Subcutaneous abdominal adipose tissue (tissue), 5 donors: ENCODE measurements around the gene ADGRD1.
"Not testable (repeated sequence)": the region's sequence is repeated elsewhere in the genome, so short reads cannot be mapped to it uniquely, and the experiment has no call there.

ENCODE experiments used
- H3K27ac ChIP-seq: one replicate; pipeline ENCODE4 v1.7.0; 2013; ENCODE audit warnings: low read depth, mild to moderate bottlenecking, inconsistent platforms, low read length, moderate library complexity
- H3K27me3 ChIP-seq, 5 donors: one replicate each; pipeline ENCODE4 v1.7.0; 2013; ENCODE audit warnings: low read length in 5 of 5, inconsistent platforms in 1 of 5; ENCODE audit not compliant: control insufficient read depth in 5 of 5, insufficient read depth in 4 of 5
- H3K36me3 ChIP-seq, 5 donors: one replicate each; pipeline ENCODE4 v1.7.0; 2013; ENCODE audit warnings: low read length in 5 of 5; ENCODE audit not compliant: control insufficient read depth in 5 of 5, insufficient read depth in 5 of 5
- H3K4me1 ChIP-seq, 5 donors: one replicate each; pipeline ENCODE4 v1.7.0; 2013; ENCODE audit warnings: low read length in 5 of 5, mild to moderate bottlenecking in 3 of 5, moderate library complexity in 1 of 5; ENCODE audit not compliant: control insufficient read depth in 5 of 5, insufficient read depth in 5 of 5
- H3K4me3 ChIP-seq, 5 donors: one replicate each; pipeline ENCODE4 v1.7.0; 2013; ENCODE audit warnings: low read length in 5 of 5, low read depth in 1 of 5
- H3K9ac ChIP-seq, 5 donors: one replicate each; pipeline ENCODE4 v1.7.0; 2013; ENCODE audit warnings: low read length in 5 of 5, mild to moderate bottlenecking in 4 of 5, moderate library complexity in 3 of 5
- H3K9me3 ChIP-seq, 5 donors: one replicate each; pipeline ENCODE4 v1.7.0; 2013; ENCODE audit warnings: low read length in 5 of 5; ENCODE audit not compliant: control insufficient read depth in 5 of 5
- donor health status: healthy.
- donor health status: healthy.
- donor health status: healthy.
- donor health status: healthy.
- donor health status: healthy.

The ADGRD1 gene

DNA sequence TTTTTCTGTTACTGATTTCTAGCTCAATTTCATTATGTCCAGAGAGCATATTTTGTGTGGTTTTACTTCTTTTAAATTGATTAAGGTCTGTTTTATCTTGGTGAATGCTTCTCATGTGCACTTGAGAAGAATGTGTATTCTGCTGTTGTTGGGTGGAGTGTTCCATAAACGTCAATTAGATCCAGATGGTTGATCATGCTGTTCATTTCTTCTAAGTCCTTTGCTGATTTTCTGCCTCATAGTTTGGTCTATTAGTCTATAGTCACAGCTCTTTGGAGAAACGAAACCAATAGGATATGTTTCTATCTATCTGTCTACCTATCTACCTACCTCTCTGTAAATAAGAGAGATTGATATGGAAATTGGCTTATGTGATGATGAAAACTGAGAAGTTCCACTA is 17.1 kb upstream of the ADGRD1 start:
- Histone ChIP-seq H3K4me1 (peaks cover 0 to 3% (median 0%) of the 10 kb centered on the region in 5 donors), H3K4me3 (no peak overlapping the region), H3K27me3 (peaks cover 7 to 19% (median 12%) of the 10 kb centered on the region in 5 donors), H3K9me3 (peaks cover 0 to 9% (median 3%) of the 10 kb centered on the region in 5 donors), H3K36me3 (no peaks in the 10 kb centered on the region), H3K27ac (no peak overlapping the region), H3K9ac (no peak overlapping the region)

DNA sequence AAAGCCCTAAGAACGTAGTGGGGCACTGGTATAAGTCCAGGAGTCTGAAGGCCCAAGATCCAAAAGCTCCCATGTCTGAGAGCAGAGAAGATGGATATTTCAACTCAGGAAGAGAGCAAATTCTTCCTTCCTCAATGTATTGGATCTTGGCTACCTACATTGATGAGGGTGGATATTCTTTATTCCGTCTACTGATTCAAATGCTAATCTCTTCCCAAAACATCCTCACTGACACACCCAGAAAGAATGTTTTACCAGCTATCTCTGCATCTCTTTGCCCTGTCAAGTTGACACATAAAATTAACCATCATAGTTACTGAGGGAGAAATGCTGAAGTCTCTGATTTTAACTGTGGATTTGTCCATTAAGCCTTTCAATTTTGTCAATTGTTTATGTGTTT is 16.6 kb upstream of the ADGRD1 start:
- peaks cover 7 to 17% (median 9%) of the 10 kb centered on the region in 5 donors for H3K27me3 ChIP-seq
- no peak overlapping the region for H3K4me3 ChIP-seq
- no peak overlapping the region for H3K27ac ChIP-seq
- H3K9ac ChIP-seq = no peak overlapping the region
- H3K9me3 ChIP-seq = peaks cover 0 to 9% (median 3%) of the 10 kb centered on the region in 5 donors
- H3K36me3 ChIP-seq = no peaks in the 10 kb centered on the region
- H3K4me1 ChIP-seq = peaks cover 0 to 3% (median 0%) of the 10 kb centered on the region in 5 donors

DNA sequence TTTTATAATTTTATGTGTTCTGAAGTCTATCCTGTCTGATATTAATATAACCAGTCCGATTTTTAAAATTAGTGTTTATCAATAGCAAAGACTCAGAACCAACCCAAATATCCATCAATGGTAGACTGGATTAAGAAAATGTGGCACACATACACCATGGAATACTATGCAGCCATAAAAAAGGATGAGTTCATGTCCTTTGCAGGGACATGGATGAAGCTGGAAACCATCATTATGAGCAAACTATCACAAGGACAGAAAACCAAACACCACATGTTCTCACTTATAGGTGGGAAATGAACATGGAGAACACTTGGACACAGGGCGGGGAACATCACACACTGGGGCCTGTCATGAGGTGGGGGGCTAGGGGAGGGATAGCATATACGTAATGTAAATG is 16.2 kb upstream of the ADGRD1 start:
- H3K27ac ChIP-seq, H3K9me3 ChIP-seq, H3K4me3 ChIP-seq, H3K9ac ChIP-seq, H3K4me1 ChIP-seq, H3K36me3 ChIP-seq: not testable (repeated sequence)
- H3K27me3 ChIP-seq = peaks cover 6 to 16% (median 7%) of the 10 kb centered on the region in 5 donors

DNA sequence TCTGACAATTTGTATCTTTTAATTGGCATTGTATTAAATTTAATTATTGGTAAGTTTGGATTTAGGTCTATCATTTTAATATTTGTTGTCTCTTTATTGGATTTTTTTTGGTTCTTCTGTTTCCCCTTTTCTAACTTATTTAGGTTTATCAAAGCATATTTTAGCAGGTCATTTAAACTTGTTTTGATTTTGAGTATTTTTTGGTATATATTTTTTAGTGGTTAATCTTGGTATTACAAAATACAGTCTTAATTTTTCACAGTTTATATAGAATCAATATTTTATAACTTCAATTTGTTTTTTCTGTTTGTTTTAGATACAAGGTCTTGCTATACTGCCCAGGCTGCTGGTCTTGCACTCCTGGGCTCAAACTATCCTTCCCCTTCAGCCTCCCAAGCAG is 15.5 kb upstream of the ADGRD1 start:
- Histone ChIP-seq H3K27me3 (peaks cover 6 to 14% (median 7%) of the 10 kb centered on the region in 5 donors), H3K4me1 (peaks cover 0 to 2% (median 0%) of the 10 kb centered on the region in 5 donors), H3K9ac (no peak overlapping the region), H3K27ac (no peak overlapping the region), H3K9me3 (peaks cover 0 to 9% (median 3%) of the 10 kb centered on the region in 5 donors), H3K4me3 (no peak overlapping the region), H3K36me3 (no peaks in the 10 kb centered on the region)

DNA sequence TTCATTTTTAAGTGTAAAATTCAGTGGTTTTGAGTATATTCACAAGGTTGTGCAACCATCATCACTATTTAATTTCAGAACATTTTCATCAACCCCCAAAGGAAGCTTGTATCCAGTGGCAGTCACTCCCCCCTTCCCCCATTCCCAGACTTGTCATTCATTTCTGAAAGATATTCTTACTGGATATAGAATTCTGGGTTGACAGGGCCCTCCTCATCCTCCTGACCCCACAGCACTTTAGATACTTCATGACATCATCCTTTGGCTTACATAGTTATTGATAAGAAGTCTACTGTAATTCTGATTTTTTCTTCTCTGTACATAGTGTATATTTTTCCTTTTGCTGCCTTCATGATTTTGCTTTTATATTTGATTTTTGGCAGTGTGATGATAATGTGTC is 8.8 kb upstream of the ADGRD1 start:
- H3K4me3 ChIP-seq = no peak overlapping the region
- no peak overlapping the region for H3K27ac ChIP-seq
- peaks cover 0 to 14% (median 10%) of the 10 kb centered on the region in 5 donors for H3K4me1 ChIP-seq
- peaks cover 0 to 5% (median 0%) of the 10 kb centered on the region in 5 donors for H3K27me3 ChIP-seq
- no peaks in the 10 kb centered on the region for H3K36me3 ChIP-seq
- H3K9me3 ChIP-seq = peaks cover 0 to 9% (median 4%) of the 10 kb centered on the region in 5 donors
- no peak overlapping the region for H3K9ac ChIP-seq

DNA sequence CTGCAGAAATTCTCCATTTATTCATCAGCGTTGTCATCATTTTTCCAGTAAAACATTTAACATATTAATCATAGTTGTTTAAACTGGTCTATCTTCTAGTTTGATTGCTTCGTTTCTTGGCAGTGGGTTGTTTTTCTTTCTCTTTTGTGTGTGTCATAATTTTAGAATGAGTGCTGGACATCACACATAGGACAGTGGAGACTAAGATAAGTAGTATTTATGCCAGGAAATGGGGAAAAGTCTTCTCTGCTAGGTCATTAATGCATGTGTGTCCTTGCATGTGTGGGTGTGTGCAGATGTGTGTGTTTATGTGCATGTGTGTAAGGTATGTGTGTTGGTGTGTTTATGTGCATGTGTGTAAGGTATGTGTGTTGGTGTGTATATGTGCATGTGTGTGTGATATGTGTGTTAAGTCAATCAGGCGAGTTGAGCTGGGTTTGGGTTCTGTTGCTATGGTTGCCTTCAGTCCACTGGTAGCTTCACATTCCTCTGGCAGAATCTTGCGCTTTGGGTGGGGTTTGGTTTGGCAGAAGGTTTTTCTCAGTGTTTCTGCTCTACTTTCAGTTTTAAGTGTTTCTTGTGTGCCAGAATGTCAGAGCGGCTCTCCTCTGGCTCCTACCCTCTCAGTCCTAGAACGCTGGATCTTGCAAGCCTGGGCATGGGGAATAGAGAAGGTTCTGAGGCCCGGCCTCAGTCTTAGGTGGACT is 7.8 kb upstream of the ADGRD1 start:
- no peak overlapping the region for H3K27ac ChIP-seq
- peaks cover 0 to 14% (median 10%) of the 10 kb centered on the region in 5 donors for H3K4me1 ChIP-seq
- peaks cover 0 to 5% (median 0%) of the 10 kb centered on the region in 5 donors for H3K27me3 ChIP-seq
- peak overlapping the region in 2 of 5 donors; percentile 16 to 40 for H3K4me3 ChIP-seq
- H3K36me3 ChIP-seq = no peaks in the 10 kb centered on the region
- peaks cover 0 to 9% (median 4%) of the 10 kb centered on the region in 5 donors for H3K9me3 ChIP-seq
- no peak overlapping the region for H3K9ac ChIP-seq

DNA sequence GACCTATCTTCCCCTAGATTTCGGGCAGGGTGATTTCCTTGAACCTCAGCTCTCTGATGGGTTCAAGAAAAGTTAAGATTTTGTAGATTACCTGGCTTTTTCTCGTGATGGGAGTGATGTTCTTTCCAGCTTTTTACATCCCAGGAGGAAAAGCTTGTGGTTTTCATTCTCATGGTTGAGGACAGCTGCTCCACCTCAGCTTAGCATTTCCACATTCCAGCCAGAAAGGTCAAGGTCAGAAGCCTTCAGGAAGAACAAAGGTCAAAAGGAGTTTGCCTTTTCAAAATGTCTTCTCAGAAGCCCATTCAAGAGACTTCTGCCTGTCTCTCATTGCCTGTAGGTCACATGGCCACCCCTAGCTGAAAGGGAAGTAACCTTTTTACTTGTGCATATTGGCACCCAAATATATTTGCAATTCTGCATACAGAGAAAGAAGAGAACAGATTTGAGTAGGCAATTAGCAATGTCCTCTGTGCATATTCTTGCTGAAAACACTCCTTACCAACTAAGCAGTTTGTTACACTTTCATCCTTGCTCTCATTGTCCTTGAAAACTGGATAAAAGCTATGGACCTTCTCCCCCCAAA is 6.6 kb upstream of the ADGRD1 start:
- Histone ChIP-seq H3K4me1 (peaks cover 0 to 14% (median 10%) of the 10 kb centered on the region in 5 donors), H3K4me3 (no peak overlapping the region), H3K27me3 (peaks cover 0 to 8% (median 0%) of the 10 kb centered on the region in 5 donors), H3K27ac (no peak overlapping the region), H3K9me3 (peaks cover 0 to 9% (median 4%) of the 10 kb centered on the region in 5 donors), H3K9ac (no peak overlapping the region), H3K36me3 (no peaks in the 10 kb centered on the region)

DNA sequence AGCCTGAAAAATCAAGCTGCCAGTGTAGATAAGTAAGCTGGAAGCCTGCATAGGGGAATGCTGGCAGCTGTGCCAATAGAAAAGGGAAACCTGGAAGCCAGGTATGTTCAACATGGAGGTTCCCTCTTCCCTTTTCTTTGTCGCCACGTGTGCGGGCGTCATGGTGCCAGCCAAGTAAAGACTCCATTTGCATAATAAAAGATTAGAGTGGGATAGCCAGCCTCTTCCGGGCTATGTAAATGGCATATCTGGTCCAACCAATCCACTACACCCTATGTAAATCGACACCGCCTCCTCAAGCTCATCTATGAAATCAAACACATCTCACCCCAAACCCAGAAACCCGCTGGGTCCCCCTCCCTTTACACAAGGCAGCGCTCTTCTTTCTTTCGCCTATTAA is 5.6 kb upstream of the ADGRD1 start:
- H3K9ac ChIP-seq = no peak overlapping the region
- H3K36me3 ChIP-seq = no peaks in the 10 kb centered on the region
- peaks cover 0 to 14% (median 10%) of the 10 kb centered on the region in 5 donors for H3K4me1 ChIP-seq
- no peak overlapping the region for H3K27ac ChIP-seq
- H3K27me3 ChIP-seq = peaks cover 0 to 8% (median 0%) of the 10 kb centered on the region in 5 donors
- no peak overlapping the region for H3K4me3 ChIP-seq
- peaks cover 0 to 9% (median 4%) of the 10 kb centered on the region in 5 donors for H3K9me3 ChIP-seq

DNA sequence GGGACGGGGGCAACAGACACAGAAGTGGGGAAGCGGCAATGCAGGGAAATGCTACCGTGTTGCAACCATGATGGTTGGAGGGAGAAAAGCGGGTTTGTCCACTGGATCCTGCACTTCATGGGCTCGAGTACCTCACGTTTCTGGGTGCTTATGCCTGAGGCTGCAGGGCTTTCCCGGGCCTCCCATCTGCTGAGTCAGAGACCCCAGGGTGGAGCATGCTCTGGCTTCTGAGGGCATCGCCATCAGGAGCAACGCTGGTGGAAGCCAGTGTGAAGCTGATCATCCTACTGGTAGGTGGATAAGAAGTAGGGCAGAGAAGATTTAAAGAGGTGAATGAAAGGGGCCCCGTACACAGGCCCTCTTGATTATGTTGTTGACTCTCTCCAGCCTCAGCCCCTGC is 5.0 kb upstream of the ADGRD1 start:
- no peak overlapping the region for H3K4me3 ChIP-seq
- no peak overlapping the region for H3K9ac ChIP-seq
- no peaks in the 10 kb centered on the region for H3K36me3 ChIP-seq
- H3K9me3 ChIP-seq = peaks cover 0 to 9% (median 4%) of the 10 kb centered on the region in 5 donors
- H3K27ac ChIP-seq = no peak overlapping the region
- peaks cover 0 to 8% (median 0%) of the 10 kb centered on the region in 5 donors for H3K27me3 ChIP-seq
- H3K4me1 ChIP-seq = peaks cover 0 to 20% (median 15%) of the 10 kb centered on the region in 5 donors

DNA sequence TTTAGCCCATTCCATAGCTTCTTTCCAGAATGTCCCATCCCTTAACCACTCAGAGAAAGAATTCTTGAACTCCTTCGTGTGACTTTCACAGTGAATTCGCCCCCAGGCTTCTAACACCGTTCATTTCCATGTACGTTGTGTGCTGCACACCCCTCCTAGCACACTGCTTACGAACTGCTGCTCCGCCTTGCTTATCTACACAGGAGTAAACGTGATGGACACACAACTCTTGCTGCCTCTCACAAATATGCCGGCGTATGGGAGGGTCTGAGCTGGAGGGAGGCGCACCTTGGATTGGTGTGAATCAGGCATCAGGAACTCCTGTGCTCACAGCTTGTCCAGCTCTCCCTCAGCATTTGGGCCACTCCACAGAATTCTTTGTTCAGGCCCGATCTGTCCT is 3.9 kb upstream of the ADGRD1 start:
- peaks cover 0 to 14% (median 7%) of the 10 kb centered on the region in 5 donors for H3K27me3 ChIP-seq
- H3K4me3 ChIP-seq = no peak overlapping the region
- peaks cover 0 to 9% (median 4%) of the 10 kb centered on the region in 5 donors for H3K9me3 ChIP-seq
- peaks cover 0 to 27% (median 24%) of the 10 kb centered on the region in 5 donors for H3K4me1 ChIP-seq
- no peak overlapping the region for H3K27ac ChIP-seq
- no peaks in the 10 kb centered on the region for H3K36me3 ChIP-seq
- no peak overlapping the region for H3K9ac ChIP-seq
